Measurements from ENCODE around the gene PEF1.

Gene PEF1

GRCh38 chr1:31644560-31645273 is at the start of gene PEF1:
PEF1 (minus strand) TSS chr1:31644876; CDS start chr1:31644864, 12 bp downstream.
- DNase-seq (ENCODE audit: low spot score), result peak; percentile 96

GRCh38 chr1:31693231-31693630 is 48.6 kb upstream of the PEF1 start:
- no peak for DNase-seq (ENCODE audit: low spot score)

GRCh38 chr1:31691951-31692350 is 47.3 kb upstream of the PEF1 start:
- no peak for DNase-seq (ENCODE audit: low spot score)

GRCh38 chr1:31691446-31691845 is 46.8 kb upstream of the PEF1 start:
- no peak for DNase-seq (ENCODE audit: low spot score)

- no peak for DNase-seq (ENCODE audit: low spot score)
Measured at GRCh38 chr1:31690921-31691320, 46.2 kb upstream of the PEF1 start.

GRCh38 chr1:31689854-31690253 is 45.2 kb upstream of the PEF1 start:
- DNase-seq (ENCODE audit: low spot score), result peak; percentile 79

- no peak for DNase-seq (ENCODE audit: low spot score)
Measured at GRCh38 chr1:31689379-31689778, 44.7 kb upstream of the PEF1 start.

GRCh38 chr1:31688233-31688918 is 43.7 kb upstream of the PEF1 start:
- DNase-seq (ENCODE audit: low spot score), result no peak

GRCh38 chr1:31687601-31688000 is 42.9 kb upstream of the PEF1 start:
- DNase-seq (ENCODE audit: low spot score), result no peak

GRCh38 chr1:31685795-31686194 is 41.1 kb upstream of the PEF1 start:
- DNase-seq (ENCODE audit: low spot score), result no peak

GRCh38 chr1:31683997-31684396 is 39.3 kb upstream of the PEF1 start:
- no peak for DNase-seq (ENCODE audit: low spot score)

- DNase-seq (ENCODE audit: low spot score), result no peak
Measured at GRCh38 chr1:31681415-31681814, 36.7 kb upstream of the PEF1 start.

- DNase-seq (ENCODE audit: low spot score), result no peak
Measured at GRCh38 chr1:31679676-31680230, 35.1 kb upstream of the PEF1 start.

- no peak for DNase-seq (ENCODE audit: low spot score)
Measured at GRCh38 chr1:31679091-31679490, 34.4 kb upstream of the PEF1 start.

- DNase-seq (ENCODE audit: low spot score), result no peak
Measured at GRCh38 chr1:31678681-31679080, 34.0 kb upstream of the PEF1 start.

GRCh38 chr1:31677949-31678348 is 33.3 kb upstream of the PEF1 start:
- no peak for DNase-seq (ENCODE audit: low spot score)

GRCh38 chr1:31677401-31677800 is 32.7 kb upstream of the PEF1 start:
- no peak for DNase-seq (ENCODE audit: low spot score)

- no peak for DNase-seq (ENCODE audit: low spot score)
Measured at GRCh38 chr1:31675756-31676155, 31.1 kb upstream of the PEF1 start.

- DNase-seq (ENCODE audit: low spot score), result no peak
Measured at GRCh38 chr1:31675161-31675560, 30.5 kb upstream of the PEF1 start.

- DNase-seq (ENCODE audit: low spot score), result no peak
Measured at GRCh38 chr1:31674626-31675025, 29.9 kb upstream of the PEF1 start.

GRCh38 chr1:31673433-31673832 is 28.8 kb upstream of the PEF1 start:
- no peak for DNase-seq (ENCODE audit: low spot score)

GRCh38 chr1:31672986-31673385 is 28.3 kb upstream of the PEF1 start:
- DNase-seq (ENCODE audit: low spot score), result no peak

- DNase-seq (ENCODE audit: low spot score), result no peak
Measured at GRCh38 chr1:31671561-31672201, 27.0 kb upstream of the PEF1 start.

Data from RKO (cell line).